ENCODE data around the gene SLC16A5.
"Not testable (repeated sequence)": the region's sequence is repeated elsewhere in the genome, so short reads cannot be mapped to it uniquely, and the experiment has no call there.

SLC16A5 gene, protein sequence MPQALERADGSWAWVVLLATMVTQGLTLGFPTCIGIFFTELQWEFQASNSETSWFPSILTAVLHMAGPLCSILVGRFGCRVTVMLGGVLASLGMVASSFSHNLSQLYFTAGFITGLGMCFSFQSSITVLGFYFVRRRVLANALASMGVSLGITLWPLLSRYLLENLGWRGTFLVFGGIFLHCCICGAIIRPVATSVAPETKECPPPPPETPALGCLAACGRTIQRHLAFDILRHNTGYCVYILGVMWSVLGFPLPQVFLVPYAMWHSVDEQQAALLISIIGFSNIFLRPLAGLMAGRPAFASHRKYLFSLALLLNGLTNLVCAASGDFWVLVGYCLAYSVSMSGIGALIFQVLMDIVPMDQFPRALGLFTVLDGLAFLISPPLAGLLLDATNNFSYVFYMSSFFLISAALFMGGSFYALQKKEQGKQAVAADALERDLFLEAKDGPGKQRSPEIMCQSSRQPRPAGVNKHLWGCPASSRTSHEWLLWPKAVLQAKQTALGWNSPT

DNA sequence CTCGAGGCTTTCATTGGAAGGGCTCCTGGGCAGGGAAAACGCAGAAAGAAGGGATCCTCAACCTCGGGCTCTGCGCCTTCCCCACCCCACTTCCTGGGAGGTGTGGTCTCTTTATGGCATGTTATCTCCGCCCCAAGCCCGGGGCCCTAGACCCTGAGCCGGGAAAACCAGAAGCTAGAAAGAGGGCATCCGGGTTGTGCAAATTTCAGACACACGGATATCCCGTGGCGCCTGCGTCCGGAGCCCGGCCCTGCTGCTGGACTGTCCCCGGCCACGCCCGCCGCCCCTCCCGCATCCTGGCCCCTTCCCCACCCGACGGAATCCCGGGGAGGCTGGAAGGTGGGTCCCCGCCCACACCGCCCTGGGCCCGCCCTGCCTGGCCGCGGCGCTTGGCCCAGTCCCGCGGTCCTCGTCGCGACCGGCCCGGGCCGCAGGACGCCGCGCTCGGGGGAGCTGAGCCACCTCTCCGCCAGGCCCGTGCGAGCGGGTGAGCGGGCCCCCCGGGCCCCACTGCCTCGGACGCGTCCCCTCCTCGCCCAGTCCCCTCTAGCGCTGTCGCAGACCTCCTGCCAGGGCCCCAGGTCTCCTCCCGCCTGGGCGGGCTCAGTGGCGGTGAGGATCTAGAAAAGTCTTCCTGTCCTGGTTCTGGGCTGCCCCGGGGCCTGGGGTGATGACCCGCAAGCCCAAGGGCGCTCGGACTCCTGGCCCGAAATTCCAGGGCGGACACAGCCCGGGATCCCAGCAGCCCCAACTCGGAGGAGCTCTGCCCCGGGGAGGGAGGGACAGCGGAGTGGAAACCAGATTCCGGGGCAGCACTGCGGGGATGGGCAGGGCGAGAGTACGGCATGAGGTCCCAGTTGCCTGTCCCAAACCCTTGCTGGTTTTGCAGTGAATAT lies at the start of gene SLC16A5:
Gene SLC16A5 (plus strand): TSS at position 397 of the 896 bp plus-strand sequence. CDS start 5,683 bp downstream, outside the sequence.
- DNase-seq (ENCODE audit: low read depth in 2 of 2), result no peak

- DNase-seq (ENCODE audit: low read depth in 2 of 2), result no peak
These were observed 48.5 kb upstream of the SLC16A5 start for GRCh38 chr17:75039238-75039637.

- no peak for DNase-seq (ENCODE audit: low read depth in 2 of 2)
These were observed 46.0 kb upstream of the SLC16A5 start for GRCh38 chr17:75041656-75042280.

DNA sequence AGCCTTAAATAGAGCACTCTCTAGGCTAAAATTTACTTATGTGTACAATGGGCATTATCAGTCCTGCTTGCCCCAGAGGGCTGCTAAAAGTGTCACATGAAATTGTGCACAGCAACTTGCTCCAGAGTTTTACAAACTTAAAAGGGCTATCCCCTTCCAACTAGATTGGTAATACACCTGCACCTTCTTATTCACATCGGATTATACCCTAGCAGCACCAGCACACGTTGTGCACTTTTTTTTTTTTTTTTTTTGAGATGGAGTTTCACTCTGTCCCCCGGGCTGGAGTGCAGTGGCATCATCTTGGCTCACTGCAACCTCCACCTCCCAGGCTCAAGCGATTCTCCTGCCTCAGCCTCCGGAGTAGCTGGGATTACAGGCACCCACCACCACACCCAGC lies 44.0 kb upstream of the SLC16A5 start:
- DNase-seq (ENCODE audit: low read depth in 2 of 2), result not testable (repeated sequence)

GRCh38 chr17:75044716-75045115 lies 43.0 kb upstream of the SLC16A5 start:
- DNase-seq (ENCODE audit: low read depth in 2 of 2), result no peak

DNA sequence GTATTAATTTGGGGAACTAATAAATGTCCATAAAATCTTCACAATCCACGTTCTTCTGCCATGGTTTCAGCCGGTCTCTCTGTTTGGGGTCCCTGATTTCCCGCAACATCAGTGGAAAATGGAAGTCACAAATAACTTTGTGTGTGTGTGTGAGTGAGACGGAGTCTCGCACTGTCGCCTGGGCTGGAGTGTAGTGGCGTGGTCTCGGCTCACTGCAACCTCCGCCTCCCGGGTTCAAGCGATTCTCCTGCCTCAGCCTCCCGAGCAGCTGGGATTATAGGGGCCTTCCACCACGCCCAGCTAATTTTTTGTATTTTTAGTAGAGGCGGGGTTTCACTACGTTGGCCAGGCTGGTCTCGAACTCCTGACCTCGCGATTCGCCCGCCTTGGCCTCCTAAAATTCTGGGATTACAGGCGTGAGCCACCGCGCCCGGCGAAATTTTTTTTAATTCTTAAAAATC lies 41.8 kb upstream of the SLC16A5 start:
- DNase-seq (ENCODE audit: low read depth in 2 of 2), result not testable (repeated sequence)

GRCh38 chr17:75046407-75047289 lies 41.1 kb upstream of the SLC16A5 start, which contains the start of the genes ATP5PD and KCTD2:
ATP5PD (minus strand) TSS chr17:75046969; CDS start chr17:75042650, 4,319 bp downstream.
KCTD2 (plus strand) TSS chr17:75047225; CDS start chr17:75047251, 26 bp downstream.
- peak; percentile 90 to 91 for DNase-seq (ENCODE audit: low read depth in 2 of 2)

DNA sequence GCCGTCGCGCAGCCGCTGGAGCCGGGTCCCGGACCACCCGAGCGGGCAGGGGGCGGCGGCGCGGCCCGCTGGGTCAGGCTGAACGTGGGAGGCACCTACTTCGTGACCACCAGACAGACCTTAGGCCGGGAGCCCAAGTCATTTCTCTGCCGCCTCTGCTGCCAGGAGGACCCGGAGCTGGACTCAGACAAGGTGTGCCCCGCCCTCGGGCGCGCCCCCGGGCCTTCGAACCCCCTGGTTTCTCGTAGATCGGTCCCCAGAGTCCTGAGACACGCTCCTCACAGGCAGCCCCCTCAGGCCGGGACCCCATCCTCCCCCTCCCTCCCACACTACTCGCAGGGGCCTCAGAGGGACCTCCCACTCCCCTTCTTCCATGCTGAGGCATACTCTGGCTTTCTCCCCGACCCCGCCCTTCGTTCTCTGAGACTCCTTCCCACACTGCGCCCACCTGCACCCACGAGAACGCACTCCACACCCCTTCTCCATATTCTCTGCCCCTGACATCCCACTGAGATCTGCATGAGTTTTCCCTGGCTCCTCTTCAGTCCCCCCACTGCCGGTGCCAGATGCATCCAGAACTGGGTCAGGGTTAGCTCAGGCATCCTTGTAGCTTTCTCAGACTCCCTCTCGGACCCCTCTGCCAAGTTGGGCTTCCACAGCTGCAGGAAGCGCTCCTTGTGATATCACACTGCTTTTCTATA lies 40.2 kb upstream of the SLC16A5 start:
- no peak for DNase-seq (ENCODE audit: low read depth in 2 of 2)

DNA sequence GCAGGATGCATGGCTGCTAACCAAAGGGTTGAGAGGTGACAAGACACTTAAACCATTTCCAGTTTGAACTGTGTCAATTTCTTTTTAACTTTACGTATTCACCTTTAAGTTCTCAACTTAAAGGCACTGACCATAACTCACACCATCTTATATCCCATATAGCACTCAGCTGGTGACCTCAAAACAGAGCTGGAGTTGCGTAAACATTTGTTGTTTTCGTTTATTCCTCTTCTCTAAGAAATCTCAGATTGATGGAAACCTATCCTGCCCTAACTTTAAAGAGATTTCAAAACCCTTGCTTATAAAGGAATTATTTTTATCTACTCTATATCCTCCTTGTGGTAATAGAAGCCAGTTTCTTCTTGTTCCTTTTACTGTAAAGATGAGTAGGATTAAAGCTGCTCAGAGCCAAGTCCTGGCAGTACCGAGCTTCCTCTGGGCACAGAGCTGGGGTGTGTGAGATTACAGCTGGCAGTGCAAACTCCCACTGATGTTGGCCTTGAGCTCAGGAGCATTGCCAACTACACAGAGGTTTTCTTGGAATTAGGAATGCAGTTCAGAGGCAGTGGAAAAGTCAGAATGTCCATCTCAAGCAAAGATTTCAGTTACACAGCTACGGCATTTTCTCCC lies 39.4 kb upstream of the SLC16A5 start:
- no peak for DNase-seq (ENCODE audit: low read depth in 2 of 2)

- no peak for DNase-seq (ENCODE audit: low read depth in 2 of 2)
These were observed 38.7 kb upstream of the SLC16A5 start for GRCh38 chr17:75049057-75049456.

- DNase-seq (ENCODE audit: low read depth in 2 of 2), result no peak
These were observed 38.0 kb upstream of the SLC16A5 start for GRCh38 chr17:75049706-75050105.

GRCh38 chr17:75051941-75052340 lies 35.8 kb upstream of the SLC16A5 start:
- no peak for DNase-seq (ENCODE audit: low read depth in 2 of 2)

GRCh38 chr17:75059369-75060345 lies 28.1 kb upstream of the SLC16A5 start:
- DNase-seq (ENCODE audit: low read depth in 2 of 2), result no peak

DNA sequence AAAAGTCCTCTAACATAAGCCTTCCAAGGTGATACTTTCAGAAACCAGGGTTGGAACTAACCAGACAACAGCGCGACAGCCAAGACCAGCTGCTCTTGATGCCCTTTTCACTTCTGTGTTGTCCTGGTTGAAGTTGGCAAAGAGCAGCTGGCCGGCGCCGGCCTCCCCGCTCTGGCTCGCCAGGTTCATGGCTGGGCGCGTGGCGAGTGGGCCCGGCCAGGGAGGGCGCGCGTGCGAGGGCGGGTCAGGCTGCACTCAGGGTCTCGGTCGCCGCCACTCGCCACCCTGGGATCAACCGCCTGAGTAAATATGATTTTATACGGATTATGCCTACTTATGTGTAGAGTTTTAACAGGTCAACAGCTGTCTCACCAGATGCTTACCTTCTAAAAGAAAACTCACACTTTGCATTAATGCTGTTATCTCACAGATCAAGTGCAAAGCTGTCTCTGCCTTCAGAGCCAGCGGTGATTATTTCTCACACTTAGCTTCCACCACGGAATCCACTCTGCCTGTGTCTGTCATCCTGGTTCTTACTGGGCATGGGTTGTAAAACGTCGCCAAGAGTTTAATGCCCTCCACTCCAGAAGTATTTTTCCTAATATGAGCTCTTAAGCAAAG lies 27.2 kb upstream of the SLC16A5 start:
- DNase-seq (ENCODE audit: low read depth in 2 of 2), result no peak

DNA sequence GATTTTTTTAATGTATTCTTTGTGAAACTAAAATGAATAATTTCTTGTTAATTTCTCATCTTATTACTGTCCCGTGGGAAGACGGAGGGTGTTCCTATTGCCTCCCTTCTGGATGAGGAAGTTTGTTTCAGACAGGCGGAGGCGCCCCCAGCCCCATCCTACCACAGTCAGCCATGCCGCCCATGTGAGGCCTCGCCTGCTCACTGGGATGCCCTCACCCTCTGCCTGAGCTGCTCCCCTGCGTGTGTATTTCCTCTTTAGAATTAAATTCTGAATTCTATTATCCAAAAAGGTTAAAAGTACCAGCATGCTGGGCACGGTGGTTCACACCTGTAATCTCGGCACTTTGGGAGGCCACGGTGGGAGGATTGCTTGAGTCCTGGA lies 26.7 kb upstream of the SLC16A5 start:
- no peak for DNase-seq (ENCODE audit: low read depth in 2 of 2)

DNA sequence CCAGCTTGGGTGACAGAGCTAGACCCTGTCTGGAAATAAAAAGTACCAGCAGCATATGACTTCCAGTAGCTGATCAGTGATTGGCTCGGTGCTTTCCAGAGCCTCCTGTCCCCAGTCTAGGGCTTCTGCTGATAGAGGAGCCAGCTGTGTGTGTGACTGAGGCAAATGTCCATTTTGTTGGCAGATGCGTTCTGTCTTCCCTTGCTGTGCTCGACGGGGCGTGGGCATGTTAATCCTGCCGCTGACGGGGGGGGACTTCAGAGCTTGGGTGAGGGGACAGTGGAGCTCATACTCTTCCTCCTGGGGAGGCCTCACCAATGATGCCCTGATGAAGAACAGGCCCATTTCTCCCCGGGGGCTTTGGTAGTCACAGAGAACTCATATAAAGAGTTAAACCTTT lies 26.1 kb upstream of the SLC16A5 start:
- DNase-seq (ENCODE audit: low read depth in 2 of 2), result no peak

DNA sequence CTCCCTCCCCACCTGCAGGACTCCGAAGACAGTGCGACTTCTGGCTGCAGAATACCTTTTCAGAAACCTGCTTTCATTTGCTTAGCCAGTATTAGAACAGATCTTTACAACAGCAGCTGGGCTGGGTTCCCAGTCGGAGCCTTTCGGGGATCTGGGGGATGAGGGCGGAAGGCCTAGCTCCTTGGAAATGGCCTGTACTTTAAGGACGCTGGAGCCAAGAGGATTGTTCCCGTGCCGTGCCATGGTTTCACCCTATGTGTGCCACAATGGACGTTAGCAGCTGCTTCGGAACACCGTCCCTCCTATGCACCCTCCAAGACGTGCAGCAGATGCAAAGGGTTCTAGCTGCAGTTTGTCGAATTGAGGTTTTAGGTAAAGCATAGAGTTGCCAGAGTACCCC lies 24.6 kb upstream of the SLC16A5 start:
- DNase-seq (ENCODE audit: low read depth in 2 of 2), result no peak

- no peak for DNase-seq (ENCODE audit: low read depth in 2 of 2)
These were observed 24.1 kb upstream of the SLC16A5 start for GRCh38 chr17:75063626-75064025.

Measured in fibroblast of skin of left biceps (primary cell).